GM23248 (cell line): ENCODE measurements around the gene CASKIN1.

Experiments
- EZH2 ChIP-seq: fragments of 200-600 bp; sonication (generic); IDR thresholded peaks from 2 replicates; pipeline ENCODE4 v1.6.1; 2018; ENCODE audit warnings: antibody characterized with exemption, mild to moderate bottlenecking; ENCODE audit not compliant: insufficient read depth, poor library complexity, severe bottlenecking
- EZH2phosphoT487 ChIP-seq: fragments of 200-600 bp; sonication (generic); IDR thresholded peaks from 2 replicates; pipeline ENCODE4 v1.6.1; 2018; ENCODE audit warnings: antibody characterized with exemption, moderate library complexity, mild to moderate bottlenecking, low read depth; ENCODE audit not compliant: insufficient read depth

- TF ChIP-seq EZH2 (no peak), EZH2phosphoT487 (no peak)
Observed at GRCh38 chr16:2243781-2244180, 47.4 kb upstream of the CASKIN1 start.
